GM21526 (cell line): ENCODE results near the gene CPN1.

Experiments
- ATAC-seq: cut with Tn5 transposase; IDR thresholded peaks from one replicate; pipeline ENCODE4 v1.9.1; 2021; ENCODE audit warnings: moderate library complexity; ENCODE audit not compliant: unreplicated experiment, low FRiP score

The CPN1 gene

DNA sequence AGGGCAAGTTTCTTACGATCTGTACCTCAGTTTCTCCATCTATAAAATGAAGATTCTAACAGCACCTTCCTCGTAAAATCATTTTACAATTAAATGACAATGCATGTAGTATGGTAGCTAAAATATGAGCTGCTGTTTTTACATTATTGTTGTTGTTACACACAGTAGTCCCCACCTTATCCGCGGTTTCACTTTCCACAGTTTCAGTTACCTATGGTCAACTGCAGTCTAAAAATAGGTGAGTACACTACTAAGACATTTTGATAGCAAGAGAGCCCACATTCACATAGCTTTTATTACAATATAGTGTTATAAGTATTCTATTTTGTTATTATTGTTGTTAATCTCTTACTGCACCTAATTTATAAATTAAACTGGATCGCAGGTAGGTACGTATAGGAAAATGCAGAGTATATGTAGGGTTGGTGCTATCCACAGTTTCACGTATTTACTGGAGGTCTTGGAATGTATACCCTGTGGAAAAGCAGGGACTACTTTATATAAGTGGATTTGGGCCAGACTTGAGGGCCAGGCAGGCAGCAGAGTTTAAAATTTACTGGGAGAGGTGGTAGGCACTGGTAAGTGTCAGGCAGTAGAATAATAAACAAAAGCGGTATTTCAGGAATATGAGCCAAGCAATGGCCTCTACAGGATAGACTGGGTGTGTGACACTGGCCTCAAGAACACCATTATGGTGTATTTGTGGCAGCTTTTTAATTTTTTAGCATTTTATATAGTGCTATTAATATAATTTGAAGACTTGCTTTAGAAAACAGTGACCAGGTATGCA lies 82.2 kb downstream of the CPN1 start:
- ATAC-seq: no peak

GRCh38 chr10:99998889-99999288 lies 82.8 kb downstream of the CPN1 start:
- no peak for ATAC-seq

GRCh38 chr10:99996671-99997648 lies 84.7 kb downstream of the CPN1 start:
- no peak for ATAC-seq

DNA sequence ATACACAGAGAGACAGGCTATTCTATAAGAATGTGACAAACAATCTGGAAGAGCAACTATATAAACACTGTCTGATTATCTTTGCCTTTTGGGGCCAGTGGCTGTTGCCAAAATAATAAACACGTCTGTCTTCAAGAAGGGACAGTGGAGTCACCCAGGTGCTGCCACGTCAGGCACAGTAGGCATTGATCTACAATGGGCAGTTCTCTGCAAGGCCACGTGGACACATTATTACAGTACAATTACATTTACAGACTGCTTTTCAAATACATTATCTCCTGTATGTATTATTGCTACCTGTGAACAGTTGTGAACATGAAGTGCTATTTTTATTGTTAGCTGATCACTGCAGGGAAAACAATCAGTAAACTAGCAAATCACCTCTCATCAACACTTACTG lies 86.0 kb downstream of the CPN1 start:
- ATAC-seq: no peak

DNA sequence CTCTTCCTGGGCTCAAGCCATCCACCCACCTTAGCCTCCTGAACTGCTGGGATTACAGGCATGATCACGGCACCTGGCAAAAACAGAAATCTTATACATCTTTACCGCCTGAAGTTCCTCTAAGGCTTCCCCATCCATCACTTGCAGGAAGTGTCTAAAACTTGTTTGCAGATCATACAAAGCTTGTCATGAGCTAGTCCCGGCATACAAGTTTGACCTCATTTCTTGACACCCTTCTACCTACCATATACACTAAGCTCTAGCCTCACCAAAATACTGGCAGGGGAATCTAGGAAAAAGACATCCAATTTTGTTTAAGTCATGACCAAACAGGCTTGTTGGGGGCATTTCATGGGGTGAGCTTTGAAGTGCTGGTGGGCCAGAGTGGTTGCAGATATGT lies 86.4 kb downstream of the CPN1 start:
- ATAC-seq: no peak

DNA sequence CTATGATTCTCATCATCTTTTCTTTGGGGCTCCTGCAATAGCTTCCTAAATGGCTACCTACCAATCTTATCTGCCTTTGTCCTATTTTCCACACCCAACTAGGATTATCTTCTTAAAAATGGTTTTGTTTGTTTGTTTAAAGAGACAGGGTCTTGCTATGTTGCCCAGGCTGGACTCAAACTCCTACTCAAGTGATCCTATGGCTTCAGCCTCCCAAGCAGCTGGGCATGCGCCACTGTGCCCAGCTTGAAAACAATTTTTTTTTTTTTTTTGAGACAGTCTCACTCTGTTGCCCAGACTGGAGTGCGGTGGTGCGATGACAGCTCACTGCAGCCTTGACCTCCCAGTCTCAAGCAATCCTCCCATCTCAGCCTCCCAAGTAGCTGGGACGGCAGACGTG lies 86.9 kb downstream of the CPN1 start:
- no peak for ATAC-seq

DNA sequence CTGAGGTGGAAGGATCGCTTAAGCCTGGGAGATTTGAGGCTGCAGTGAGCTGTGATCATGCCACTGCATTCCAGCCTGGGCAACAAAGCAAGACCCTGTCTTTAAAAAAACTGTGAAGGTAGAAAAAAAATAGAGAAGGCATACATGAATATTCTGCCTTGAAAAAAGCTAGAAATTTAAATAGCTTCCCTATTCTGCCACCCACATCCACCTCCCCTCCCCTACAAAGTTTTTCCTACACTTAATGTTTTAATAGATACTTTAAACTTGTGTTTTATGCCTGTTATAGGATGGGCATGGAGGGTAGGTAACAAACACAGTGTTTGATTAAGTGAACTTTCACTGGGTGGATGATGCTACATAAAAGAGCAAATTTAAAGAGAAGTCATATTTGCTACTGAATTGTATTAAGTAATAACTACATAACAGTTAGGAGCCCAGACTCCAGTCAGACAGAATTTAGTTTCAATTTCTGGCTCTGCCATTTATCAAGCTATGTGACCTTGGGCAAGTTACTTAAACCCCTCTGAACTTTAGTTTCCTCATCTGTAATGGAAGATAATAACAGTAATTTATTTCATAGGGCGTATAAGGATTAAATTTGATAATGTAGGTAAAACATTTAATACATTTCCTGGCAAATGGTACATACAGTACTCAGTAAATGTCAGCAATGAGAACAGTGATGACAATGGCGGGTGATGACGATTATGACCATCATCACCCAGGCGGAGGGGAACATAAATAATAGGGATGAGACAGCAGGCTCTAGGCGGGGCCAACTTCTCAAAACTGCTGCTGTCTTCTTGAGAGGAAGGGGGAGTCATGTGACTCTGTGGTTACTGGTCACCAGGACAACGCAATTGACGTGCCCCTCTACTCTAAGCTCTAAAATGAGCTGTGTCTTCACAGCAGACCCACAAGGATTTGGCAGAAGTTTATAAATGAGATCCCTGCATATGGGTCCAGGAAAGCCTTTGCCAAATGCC lies 87.7 kb downstream of the CPN1 start:
- ATAC-seq: peak; percentile 52
